Mesenchymal stem cell (in vitro differentiated cells and primary cell): ENCODE results near the gene XRCC4.

ENCODE experiments used
- DNase-seq: peaks from one replicate; pipeline ENCODE4 v3.0.0-alpha.2; 2013
- H2AFZ ChIP-seq: one replicate; pipeline ENCODE4 v1.6.1; 2013; ENCODE audit warnings: low read depth, mild to moderate bottlenecking, control low read depth, inconsistent platforms, low read length, moderate library complexity
- H2AK5ac ChIP-seq: 2 replicates; pipeline ENCODE4 v1.6.1; 2013; ENCODE audit warnings: low read length, moderate library complexity, mild to moderate bottlenecking, inconsistent platforms; ENCODE audit not compliant: severe bottlenecking
- H2BK120ac ChIP-seq: one replicate; pipeline ENCODE4 v1.6.1; 2013; ENCODE audit warnings: low read depth, mild to moderate bottlenecking, inconsistent platforms, low read length, moderate library complexity
- H2BK12ac ChIP-seq, 2 experiments: one replicate each; pipeline ENCODE4 v1.6.1; 2013; ENCODE audit warnings: inconsistent platforms in 2 of 2, low read length in 2 of 2, mild to moderate bottlenecking in 2 of 2, moderate library complexity in 2 of 2, control low read depth in 1 of 2
- H2BK15ac ChIP-seq: one replicate; pipeline ENCODE4 v1.6.1; 2013; ENCODE audit warnings: mild to moderate bottlenecking, low read depth, inconsistent platforms; ENCODE audit not compliant: poor library complexity, severe bottlenecking
- H2BK5ac ChIP-seq: 2 replicates; pipeline ENCODE4 v1.6.1; 2013; ENCODE audit warnings: low read depth, mild to moderate bottlenecking, low read length, control low read depth, inconsistent platforms; ENCODE audit not compliant: poor library complexity, severe bottlenecking
- H3K14ac ChIP-seq, 2 experiments: one replicate each; pipeline ENCODE4 v1.6.1; 2013; ENCODE audit warnings: inconsistent platforms in 2 of 2, low read length in 2 of 2, control low read depth in 1 of 2, mild to moderate bottlenecking in 1 of 2, moderate library complexity in 1 of 2
- H3K18ac ChIP-seq, 2 experiments: one replicate each; pipeline ENCODE4 v1.6.1; 2013; ENCODE audit warnings: inconsistent platforms in 2 of 2, low read length in 2 of 2, control low read depth in 1 of 2, low read depth in 1 of 2, mild to moderate bottlenecking in 1 of 2
- H3K23ac ChIP-seq, 2 experiments: one replicate each; pipeline ENCODE4 v1.6.1; 2013; ENCODE audit warnings: inconsistent platforms in 2 of 2, low read length in 2 of 2, mild to moderate bottlenecking in 2 of 2, moderate library complexity in 2 of 2, control low read depth in 1 of 2
- H3K27ac ChIP-seq: 2 replicates; pipeline ENCODE4 v1.5.1; 2013; ENCODE audit warnings: mild to moderate bottlenecking, moderate library complexity, low read length, control low read depth, inconsistent platforms; ENCODE audit not compliant: poor library complexity, severe bottlenecking
- H3K27me3 ChIP-seq, 2 experiments: 2 replicates each; pipeline versions ENCODE4 v1.6.1 to v1.7.0; 2013; ENCODE audit warnings: low read length in 2 of 2, mild to moderate bottlenecking in 2 of 2, moderate library complexity in 2 of 2, control low read depth in 1 of 2, inconsistent platforms in 1 of 2; ENCODE audit not compliant: control insufficient read depth in 1 of 2, insufficient read depth in 1 of 2
- H3K36me3 ChIP-seq, 2 experiments: 2 replicates each; pipeline versions ENCODE4 v1.6.1 to v1.7.0; 2013; ENCODE audit warnings: low read length in 2 of 2, control low read depth in 1 of 2, inconsistent platforms in 1 of 2, low read depth in 1 of 2, mild to moderate bottlenecking in 1 of 2; ENCODE audit not compliant: insufficient read depth in 2 of 2, control insufficient read depth in 1 of 2
- H3K4ac ChIP-seq, 2 experiments: one replicate each; pipeline ENCODE4 v1.6.1; 2013; ENCODE audit warnings: inconsistent platforms in 2 of 2, low read length in 2 of 2, mild to moderate bottlenecking in 2 of 2, moderate library complexity in 2 of 2, control low read depth in 1 of 2, low read depth in 1 of 2
- H3K4me1 ChIP-seq: 2 replicates; pipeline ENCODE4 v1.6.1; 2013; ENCODE audit warnings: low read depth, low read length, control low read depth; ENCODE audit not compliant: control insufficient read depth, insufficient read depth
- H3K4me2 ChIP-seq: 2 replicates; pipeline ENCODE4 v1.6.1; 2013; ENCODE audit warnings: low read length, mild to moderate bottlenecking, inconsistent platforms; ENCODE audit not compliant: poor library complexity, severe bottlenecking
- H3K4me3 ChIP-seq, 2 experiments: 2 replicates each; pipeline versions ENCODE4 v1.5.1 to v1.7.0; 2013; ENCODE audit warnings: low read length in 2 of 2, mild to moderate bottlenecking in 2 of 2, control low read depth in 1 of 2, low read depth in 1 of 2; ENCODE audit not compliant: insufficient read depth in 1 of 2
- H3K79me1 ChIP-seq: replicated peaks from 2 replicates; pipeline ENCODE4 v1.6.1; 2013; ENCODE audit warnings: mild to moderate bottlenecking, control low read depth, low read length, inconsistent platforms; ENCODE audit not compliant: poor library complexity, severe bottlenecking
- H3K9ac ChIP-seq: 2 replicates; pipeline ENCODE4 v1.7.0; 2013; ENCODE audit warnings: mild to moderate bottlenecking, low read length, moderate library complexity
- H3K9me3 ChIP-seq: 2 replicates; pipeline ENCODE4 v1.7.0; 2013; ENCODE audit warnings: mild to moderate bottlenecking, low read length; ENCODE audit not compliant: control insufficient read depth
- H4K8ac ChIP-seq: one replicate; pipeline ENCODE4 v1.6.1; 2013; ENCODE audit warnings: inconsistent platforms, mild to moderate bottlenecking, low read length, moderate library complexity
- H4K91ac ChIP-seq: one replicate; pipeline ENCODE4 v1.6.1; 2013; ENCODE audit warnings: mild to moderate bottlenecking, low read length, inconsistent platforms
- WGBS: methylation state at CpG from one replicate; pipeline ENCODE4 v1.1.7; 2013; ENCODE audit warnings: mixed read lengths; 5-methylcytosine and 5-hydroxymethylcytosine counted together

Gene XRCC4

DNA sequence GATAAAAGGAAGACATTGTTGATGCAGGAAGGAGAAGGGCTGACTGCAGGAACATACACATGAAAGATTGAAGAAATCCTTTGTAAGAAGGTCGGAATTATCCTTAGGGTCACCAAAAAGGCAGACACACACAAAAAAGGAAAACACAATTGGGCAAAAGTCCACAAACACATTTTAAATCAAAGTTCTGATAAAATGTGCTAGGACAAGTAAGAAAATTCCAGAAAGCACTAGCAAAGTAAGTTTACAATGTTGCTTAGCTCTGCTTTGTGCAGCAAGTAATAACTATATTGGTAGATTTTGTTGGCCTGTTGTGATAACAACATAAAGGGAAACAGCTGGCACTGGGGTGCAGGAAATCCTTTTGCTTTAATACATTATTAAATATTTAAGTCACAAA lies 294.4 kb downstream of the XRCC4 start:
- no peak overlapping the region for H3K4me3 ChIP-seq
- H2BK15ac ChIP-seq, result no peak overlapping the region

DNA sequence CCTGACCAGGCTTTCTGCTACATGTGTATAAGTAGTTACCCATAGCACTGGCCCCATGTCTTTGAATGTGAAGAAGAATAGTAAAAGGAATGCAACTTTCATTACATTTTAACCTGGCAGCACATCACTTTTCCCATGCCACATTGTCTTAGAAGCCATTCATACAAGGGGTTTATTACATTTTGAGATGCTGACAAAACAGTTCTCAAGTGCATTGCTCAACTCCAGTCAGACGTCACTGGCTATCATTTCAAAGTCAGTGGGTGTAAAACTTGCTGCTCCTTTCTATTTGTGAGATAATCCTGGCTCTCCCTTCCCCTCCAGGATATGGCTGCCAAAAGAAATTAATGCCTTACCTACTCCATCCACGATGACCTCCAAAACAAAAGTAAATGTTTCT lies 297.2 kb downstream of the XRCC4 start:
- Histone ChIP-seq H2BK120ac (no peak overlapping the region), H3K23ac (no peak overlapping the region), H2AFZ (no peak overlapping the region), H4K91ac (no peak overlapping the region), H4K8ac (no peak overlapping the region), H3K4me3 (peak overlapping the region in 1 of 2 experiments; percentile 24), H3K9me3 (no peaks in the 10 kb centered on the region), H2AK5ac (no peak overlapping the region), H3K27ac (no peak overlapping the region), H2BK5ac (no peak overlapping the region), H3K18ac (no peak overlapping the region), H3K4me1 (no peaks in the 10 kb centered on the region), H3K27me3 (no peaks in the 10 kb centered on the region), H3K79me1 (no peaks in the 10 kb centered on the region), H3K14ac (peak overlapping the region in 1 of 2 experiments; percentile 28), H2BK12ac (no peak overlapping the region), H3K4me2 (no peak overlapping the region), H3K9ac (peak overlapping the region; percentile 77), H3K4ac (no peak overlapping the region), H3K36me3 (no peaks in the 10 kb centered on the region), H2BK15ac (no peak overlapping the region)
- peak; percentile 40 for DNase-seq
- WGBS, result 68% methylated on average over 2 of the region's 2 CpGs

More for the DNA sequence above, 294.4 kb downstream of the XRCC4 start:
- H3K36me3 ChIP-seq, result no peaks in the 10 kb centered on the region
- H3K27ac ChIP-seq, result no peak overlapping the region
- no peak overlapping the region for H4K91ac ChIP-seq
- no CpG with 5 or more reads among the region's 1 CpG for WGBS
- no peak overlapping the region for H2AK5ac ChIP-seq
- no peaks in the 10 kb centered on the region for H3K27me3 ChIP-seq
- H3K18ac ChIP-seq, result peak overlapping the region in 1 of 2 experiments; percentile 59
- peaks cover 3% of the 10 kb centered on the region for H3K4me1 ChIP-seq
- H3K9ac ChIP-seq, result no peak overlapping the region
- no peak for DNase-seq
- no peaks in the 10 kb centered on the region for H3K79me1 ChIP-seq
- H3K4ac ChIP-seq, result no peak overlapping the region
- H4K8ac ChIP-seq, result no peak overlapping the region
- H3K9me3 ChIP-seq, result no peaks in the 10 kb centered on the region
- H3K4me2 ChIP-seq, result no peak overlapping the region
- no peak overlapping the region for H2BK5ac ChIP-seq
- no peak overlapping the region for H3K14ac ChIP-seq
- no peak overlapping the region for H2BK120ac ChIP-seq
- H3K23ac ChIP-seq, result no peak overlapping the region
- H2BK12ac ChIP-seq, result no peak overlapping the region
- no peak overlapping the region for H2AFZ ChIP-seq

DNA sequence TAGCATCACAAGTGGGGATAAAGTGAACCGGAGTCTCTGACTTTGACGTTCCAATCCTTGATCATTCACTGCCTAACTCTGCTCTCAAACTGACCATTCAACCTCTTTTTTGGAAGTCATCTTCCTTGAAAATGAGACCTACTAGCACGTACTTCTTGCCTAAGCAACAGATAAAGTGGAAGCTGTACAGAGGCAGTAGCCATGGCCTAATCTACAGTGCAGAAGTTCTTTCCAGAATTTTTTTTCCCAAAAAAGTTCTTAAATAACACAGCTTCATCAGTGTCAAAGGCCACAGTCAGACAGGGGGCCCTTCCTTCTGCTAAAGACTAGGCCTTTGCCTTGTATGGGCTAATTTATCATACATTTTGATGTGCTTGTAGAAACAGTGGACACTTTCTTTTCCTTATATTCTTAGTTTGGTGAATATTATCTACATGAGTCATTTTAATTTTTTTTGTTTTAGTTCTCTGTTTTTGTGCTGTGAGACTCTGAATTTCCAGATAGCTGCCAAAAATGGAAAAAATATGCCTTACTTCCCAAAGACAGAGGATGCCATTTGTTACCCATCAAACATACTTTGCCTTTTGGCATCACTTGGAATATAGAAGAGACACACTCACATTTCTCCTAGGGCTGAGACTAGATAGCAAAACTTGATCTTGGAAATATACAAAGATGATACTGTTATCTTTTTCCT lies 297.9 kb downstream of the XRCC4 start:
- peak overlapping the region in 1 of 2 experiments; percentile 24 for H3K4me3 ChIP-seq
- DNase-seq, result no peak
- H2BK120ac ChIP-seq, result no peak overlapping the region
- H2AK5ac ChIP-seq, result no peak overlapping the region
- H3K79me1 ChIP-seq, result no peaks in the 10 kb centered on the region
- no peak overlapping the region for H3K23ac ChIP-seq
- no peaks in the 10 kb centered on the region for H3K36me3 ChIP-seq
- no peaks in the 10 kb centered on the region for H3K4me1 ChIP-seq
- no peak overlapping the region for H2AFZ ChIP-seq
- H3K27me3 ChIP-seq, result no peaks in the 10 kb centered on the region
- no peak overlapping the region for H4K8ac ChIP-seq
- H2BK15ac ChIP-seq, result no peak overlapping the region
- H3K9me3 ChIP-seq, result no peaks in the 10 kb centered on the region
- H3K9ac ChIP-seq, result peak overlapping the region; percentile 77
- H4K91ac ChIP-seq, result no peak overlapping the region
- H3K18ac ChIP-seq, result peak overlapping the region in 1 of 2 experiments; percentile 30
- H3K27ac ChIP-seq, result no peak overlapping the region
- H3K4me2 ChIP-seq, result no peak overlapping the region
- H3K14ac ChIP-seq, result no peak overlapping the region
- 88% methylated on average over 3 of the region's 3 CpGs for WGBS
- H2BK12ac ChIP-seq, result no peak overlapping the region
- no peak overlapping the region for H3K4ac ChIP-seq
- H2BK5ac ChIP-seq, result no peak overlapping the region

DNA sequence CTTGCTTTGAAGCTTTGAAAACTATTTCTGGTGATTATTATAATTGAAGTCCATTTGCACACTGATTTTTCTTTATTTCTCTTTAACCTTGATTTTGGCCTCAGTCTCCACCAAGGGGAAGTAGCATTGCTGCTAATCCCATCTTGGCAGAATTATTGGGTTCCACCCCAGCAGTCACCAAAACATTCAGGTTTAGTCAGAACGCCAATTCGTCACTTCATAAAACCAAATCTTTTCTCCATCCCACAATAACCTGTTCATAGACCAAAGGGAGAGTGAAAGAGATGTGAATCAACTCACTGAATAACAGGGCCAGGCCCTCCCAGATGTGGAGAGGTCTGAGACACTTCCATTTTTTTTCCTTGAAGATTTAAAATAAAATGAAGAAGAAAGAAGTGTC lies 299.1 kb downstream of the XRCC4 start:
- H3K79me1 ChIP-seq, result no peaks in the 10 kb centered on the region
- no peak overlapping the region for H3K4ac ChIP-seq
- H3K14ac ChIP-seq, result no peak overlapping the region
- no peak overlapping the region for H4K91ac ChIP-seq
- 83% methylated on average over 1 of the region's 2 CpGs for WGBS
- no peak overlapping the region for H2BK12ac ChIP-seq
- H2AK5ac ChIP-seq, result no peak overlapping the region
- no peaks in the 10 kb centered on the region for H3K9me3 ChIP-seq
- H3K27me3 ChIP-seq, result no peaks in the 10 kb centered on the region
- no peak overlapping the region for H3K4me2 ChIP-seq
- H3K9ac ChIP-seq, result peak overlapping the region; percentile 77
- no peaks in the 10 kb centered on the region for H3K36me3 ChIP-seq
- no peak for DNase-seq
- no peak overlapping the region for H2BK5ac ChIP-seq
- peak overlapping the region in 1 of 2 experiments; percentile 16 for H3K4me3 ChIP-seq
- no peak overlapping the region for H2BK120ac ChIP-seq
- no peaks in the 10 kb centered on the region for H3K4me1 ChIP-seq
- H4K8ac ChIP-seq, result no peak overlapping the region
- no peak overlapping the region for H2AFZ ChIP-seq
- H2BK15ac ChIP-seq, result no peak overlapping the region
- H3K27ac ChIP-seq, result no peak overlapping the region
- H3K23ac ChIP-seq, result no peak overlapping the region
- no peak overlapping the region for H3K18ac ChIP-seq
